Measurements from ENCODE around the gene AJM1. TPM values are rescaled to one million over a fixed set of nuclear protein-coding genes. Genes with fewer than 3 reads are reported as not detected.

Gene AJM1
- total RNA-seq, 1 experiment from 2014 or later: 1.8 TPM

- no peak overlapping the region for H2BK20ac ChIP-seq (ENCODE audit: low read depth, low read length, poor library complexity, severe bottlenecking)
- no peak overlapping the region for H3K23ac ChIP-seq (ENCODE audit: insufficient read length, low read depth, low read length)
- no peaks in the 10 kb centered on the region for H3K27me3 ChIP-seq (ENCODE audit: insufficient read depth, low read length)
- H3K4me3 Mint-ChIP-seq: no peak overlapping the region
- WGBS (ENCODE audit: extremely low coverage, insufficient read length, low lambda C conversion rate): no CpG with 5 or more reads among the region's 9 CpGs
- no peak overlapping the region for H3K4ac ChIP-seq (ENCODE audit: low read depth, low read length)
- H3K9ac ChIP-seq (ENCODE audit: extremely low read depth, insufficient read length, low read length): no peak overlapping the region
- peaks cover 14% of the 10 kb centered on the region for H3K27me3 Mint-ChIP-seq (ENCODE audit: low read depth)
- no peak for DNase-seq
- H3K36me3 Mint-ChIP-seq (ENCODE audit: insufficient read depth in 1 of 3, low read depth in 3 of 3): no peaks in the 10 kb centered on the region; a peak in 2 of 7 replicates
- no peak overlapping the region for H3K18ac ChIP-seq (ENCODE audit: insufficient read length, low read depth, low read length)
- H3K9me3 ChIP-seq (ENCODE audit: control insufficient read depth, low read depth, low read length): no peaks in the 10 kb centered on the region
- H2BK5ac ChIP-seq (ENCODE audit: insufficient read length, low read length): no peak overlapping the region
- H3K9me3 Mint-ChIP-seq: no peaks in the 10 kb centered on the region; a peak in 2 of 5 replicates
- no peaks in the 10 kb centered on the region; the same call in 1 of the 2 replicates for H3K79me2 ChIP-seq (ENCODE audit: insufficient read depth, low read length)
- H2AK5ac ChIP-seq (ENCODE audit: insufficient read length, low read length): no peak overlapping the region
- H3K23me2 ChIP-seq (ENCODE audit: insufficient read length, low read depth, low read length, poor library complexity, severe bottlenecking): peaks cover 4% of the 10 kb centered on the region
- peaks cover 5% of the 10 kb centered on the region in 2 experiments; a peak in 2 of 4 replicates for H3K4me1 Mint-ChIP-seq
- no peak overlapping the region for H3K27ac ChIP-seq (ENCODE audit: insufficient read length, low read depth, low read length)
- H2BK12ac ChIP-seq (ENCODE audit: insufficient read length, low read depth, low read length): no peak overlapping the region
- no peak overlapping the region for H2BK120ac ChIP-seq (ENCODE audit: low read depth, low read length, poor library complexity, severe bottlenecking)
- no peak for TF ChIP-seq CTCF (conservative IDR thresholded peaks at IDR 0.05)
- H3K14ac ChIP-seq (ENCODE audit: insufficient read depth, low read length): no peak overlapping the region
- H3K56ac ChIP-seq (ENCODE audit: insufficient read length, low read depth, low read length): no peak overlapping the region
- H4K91ac ChIP-seq (ENCODE audit: insufficient read length, low read depth, low read length): no peak overlapping the region
- H2AFZ ChIP-seq (ENCODE audit: low read length): no peak overlapping the region
- H3K4me2 ChIP-seq (ENCODE audit: insufficient read depth, insufficient read length, low read length): no peak overlapping the region
- H4K20me1 ChIP-seq (ENCODE audit: control insufficient read depth, insufficient read depth, insufficient read length): no peaks in the 10 kb centered on the region
- H2BK15ac ChIP-seq (ENCODE audit: low read depth, low read length): no peak overlapping the region
- no peaks in the 10 kb centered on the region for H3K79me1 ChIP-seq (ENCODE audit: insufficient read depth, low read depth, low read length, poor library complexity, severe bottlenecking)
- no peak overlapping the region for H3T11ph ChIP-seq (ENCODE audit: low read length)
- no peak overlapping the region for H3K27ac Mint-ChIP-seq
- no peak overlapping the region for H4K5ac ChIP-seq (ENCODE audit: insufficient read length, low read depth, low read length)
- H3K4me1 ChIP-seq (ENCODE audit: insufficient read depth, low read length): no peaks in the 10 kb centered on the region
- no peak overlapping the region for H4K8ac ChIP-seq (replicated peaks; ENCODE audit: insufficient read length, low read depth, low read length)
These were observed 39.4 kb downstream of the AJM1 start for GRCh38 chr9:136881691-136882108.
